Neural progenitor cell (in vitro differentiated cells): ENCODE measurements around the gene HTRA2. TPM values are rescaled to one million over a fixed set of nuclear protein-coding genes. Genes with fewer than 3 reads are reported as not detected.

ENCODE experiments used
- DNase-seq: peaks from one replicate; pipeline ENCODE4 v3.0.0-alpha.2; 2016; ENCODE audit warnings: low spot score
- H2AFZ ChIP-seq: fragments of 200-600 bp; sonication (generic); replicated peaks from 2 replicates; pipeline ENCODE4 v1.6.1; 2016; ENCODE audit warnings: antibody characterized with exemption
- H3F3A ChIP-seq: fragments of 200-600 bp; sonication (generic); 2 replicates; pipeline ENCODE4 v1.6.1; 2016; ENCODE audit warnings: antibody characterized with exemption, low read depth
- H3K27ac ChIP-seq: fragments of 200-600 bp; sonication (generic); 2 replicates; pipeline ENCODE4 v1.5.1; 2016; ENCODE audit warnings: mild to moderate bottlenecking
- H3K27me3 ChIP-seq: fragments of 200-600 bp; sonication (generic); 2 replicates; pipeline ENCODE4 v1.6.1; 2016; ENCODE audit warnings: mild to moderate bottlenecking, moderate library complexity
- H3K36me3 ChIP-seq: fragments of 200-600 bp; sonication (generic); 2 replicates; pipeline ENCODE4 v1.5.1; 2016
- H3K4me1 ChIP-seq: fragments of 200-600 bp; sonication (generic); 2 replicates; pipeline ENCODE4 v1.6.1; 2016; ENCODE audit warnings: mixed run types
- H3K4me2 ChIP-seq: fragments of 200-600 bp; sonication (generic); 2 replicates; pipeline ENCODE4 v1.6.1; 2016
- H3K4me3 ChIP-seq: fragments of 200-600 bp; sonication (generic); 2 replicates; pipeline ENCODE4 v1.5.1; 2016
- H3K79me2 ChIP-seq: fragments of 200-600 bp; sonication (generic); 2 replicates; pipeline ENCODE4 v1.6.1; 2016; ENCODE audit warnings: low read depth
- H3K9ac ChIP-seq: fragments of 200-600 bp; sonication (generic); 2 replicates; pipeline ENCODE4 v1.6.1; 2016
- H3K9me3 ChIP-seq: fragments of 200-600 bp; sonication (generic); 2 replicates; pipeline ENCODE4 v1.5.1; 2016; ENCODE audit warnings: low read depth
- H4K20me1 ChIP-seq: fragments of 200-600 bp; sonication (generic); 2 replicates; pipeline ENCODE4 v1.6.1; 2016; ENCODE audit warnings: low read depth
- H3K27ac Mint-ChIP-seq: 3 replicates; pipeline ENCODE4 v1.8.0; 2021; ENCODE audit warnings: mixed read lengths
- H3K27me3 Mint-ChIP-seq: 2 replicates; pipeline ENCODE4 v1.8.0; 2022; ENCODE audit warnings: low read depth, mild to moderate bottlenecking, inconsistent platforms, moderate library complexity, mixed read lengths; ENCODE audit not compliant: insufficient read depth
- H3K36me3 Mint-ChIP-seq: 3 replicates; pipeline ENCODE4 v1.8.0; 2021; ENCODE audit warnings: mixed read lengths
- H3K4me1 Mint-ChIP-seq: 3 replicates; pipeline ENCODE4 v1.8.0; 2021; ENCODE audit warnings: mixed read lengths
- H3K4me3 Mint-ChIP-seq: 3 replicates; pipeline ENCODE4 v1.8.0; 2021; ENCODE audit warnings: mild to moderate bottlenecking, moderate library complexity, mixed read lengths
- H3K9me3 Mint-ChIP-seq: 3 replicates; pipeline ENCODE4 v1.8.0; 2020; ENCODE audit warnings: mixed read lengths
- CTCF ChIP-seq: fragments of 200-600 bp; sonication (generic); IDR thresholded peaks from 2 replicates; pipeline ENCODE4 v1.5.1; 2017; ENCODE audit warnings: antibody characterized with exemption, mild to moderate bottlenecking
- EZH2 ChIP-seq: fragments of 200-600 bp; sonication (generic); IDR thresholded peaks from 2 replicates; pipeline ENCODE4 v1.6.1; 2017; ENCODE audit warnings: antibody characterized with exemption, mild to moderate bottlenecking, moderate library complexity
- EZH2phosphoT487 ChIP-seq: fragments of 200-600 bp; sonication (generic); IDR thresholded peaks from 2 replicates; pipeline ENCODE4 v1.6.1; 2017; ENCODE audit warnings: antibody characterized with exemption
- total RNA-seq: library from RNA; depleted of rRNA; stranded (reverse); fragments of >200 nt; gene quantifications from 2 replicates; pipeline ENCODE4 v1.2.3, GENCODE V29; 2015; ENCODE audit warnings: low replicate concordance

Gene HTRA2
- total RNA-seq, 1 donor from 2014 or later, result 18.5 TPM

- no peaks in the 10 kb centered on the region for H3K4me1 ChIP-seq
- H3K4me1 Mint-ChIP-seq, result peaks cover 1% of the 10 kb centered on the region
- H3K9ac ChIP-seq, result no peak overlapping the region
- no peaks in the 10 kb centered on the region for H4K20me1 ChIP-seq
- H3K4me3 ChIP-seq, result no peak overlapping the region
- no peak for DNase-seq
- H3K9me3 ChIP-seq, result no peaks in the 10 kb centered on the region
- TF ChIP-seq EZH2phosphoT487, result no peak
- no peak for TF ChIP-seq EZH2
- TF ChIP-seq CTCF, result peak; percentile 42
- peaks cover 5% of the 10 kb centered on the region for H3K27me3 ChIP-seq
- no peaks in the 10 kb centered on the region for H3K27me3 Mint-ChIP-seq
- H3K4me3 Mint-ChIP-seq, result no peak overlapping the region
- H3F3A ChIP-seq, result no peaks in the 10 kb centered on the region
- H2AFZ ChIP-seq, result no peak overlapping the region
- H3K36me3 ChIP-seq, result no peaks in the 10 kb centered on the region
- H3K27ac ChIP-seq, result no peak overlapping the region
- no peak overlapping the region for H3K27ac Mint-ChIP-seq
- no peak overlapping the region for H3K4me2 ChIP-seq
- no peaks in the 10 kb centered on the region for H3K9me3 Mint-ChIP-seq
- no peaks in the 10 kb centered on the region for H3K36me3 Mint-ChIP-seq
- H3K79me2 ChIP-seq, result no peaks in the 10 kb centered on the region
Measured at GRCh38 chr2:74572178-74572925, 42.6 kb downstream of the HTRA2 start.

GRCh38 chr2:74573747-74574562, 44.2 kb downstream of the HTRA2 start:
- H3K27ac Mint-ChIP-seq, result no peak overlapping the region
- H3F3A ChIP-seq, result no peaks in the 10 kb centered on the region
- no peaks in the 10 kb centered on the region for H3K79me2 ChIP-seq
- DNase-seq, result no peak
- peaks cover 6% of the 10 kb centered on the region for H3K4me1 Mint-ChIP-seq
- no peak overlapping the region for H3K4me2 ChIP-seq
- H3K36me3 ChIP-seq, result no peaks in the 10 kb centered on the region
- no peak overlapping the region for H3K9ac ChIP-seq
- H3K4me3 Mint-ChIP-seq, result no peak overlapping the region
- H3K9me3 ChIP-seq, result no peaks in the 10 kb centered on the region
- no peaks in the 10 kb centered on the region for H4K20me1 ChIP-seq
- H3K4me1 ChIP-seq, result no peaks in the 10 kb centered on the region
- H3K36me3 Mint-ChIP-seq, result no peaks in the 10 kb centered on the region
- H3K9me3 Mint-ChIP-seq, result no peaks in the 10 kb centered on the region
- H3K4me3 ChIP-seq, result no peak overlapping the region
- H3K27me3 Mint-ChIP-seq, result peaks cover 2% of the 10 kb centered on the region
- H3K27me3 ChIP-seq, result peaks cover 2% of the 10 kb centered on the region
- no peak overlapping the region for H3K27ac ChIP-seq
- no peak for TF ChIP-seq EZH2
- no peak for TF ChIP-seq CTCF
- no peak for TF ChIP-seq EZH2phosphoT487
- H2AFZ ChIP-seq, result peak overlapping the region; percentile 51

- Mint-ChIP-seq H3K4me3 (no peak overlapping the region), H3K27ac (no peak overlapping the region)
- TF ChIP-seq EZH2phosphoT487, result no peak
- no peak for TF ChIP-seq CTCF
- TF ChIP-seq EZH2, result no peak
Measured at GRCh38 chr2:74575320-74575719, 45.6 kb downstream of the HTRA2 start.

More at GRCh38 chr2:74575320-74575719, 45.6 kb downstream of the HTRA2 start:
- Mint-ChIP-seq H3K4me1 (peaks cover 6% of the 10 kb centered on the region), H3K9me3 (no peaks in the 10 kb centered on the region), H3K36me3 (no peaks in the 10 kb centered on the region), H3K27me3 (peaks cover 2% of the 10 kb centered on the region)
- Histone ChIP-seq H3K4me2 (no peak overlapping the region), H4K20me1 (no peaks in the 10 kb centered on the region), H3K4me3 (no peak overlapping the region), H3K4me1 (no peaks in the 10 kb centered on the region), H3K9me3 (no peaks in the 10 kb centered on the region), H3K9ac (no peak overlapping the region), H3K36me3 (no peaks in the 10 kb centered on the region), H3K27me3 (no peaks in the 10 kb centered on the region), H2AFZ (no peak overlapping the region), H3K79me2 (no peaks in the 10 kb centered on the region), H3K27ac (no peak overlapping the region), H3F3A (no peaks in the 10 kb centered on the region)
- no peak for DNase-seq
